ENCODE measurements around the gene DOCK11.

- TF ChIP-seq POLR2A (IDR thresholded peaks at IDR 0.05) (peak in 2 of 3 donors; percentile 41 to 55), CTCF (IDR thresholded peaks at IDR 0.05) (no peak)
These were observed 232.2 kb downstream of the DOCK11 start for GRCh38 chrX:118727686-118728339.

Data from body of pancreas (tissue), 4 donors.